Stomach smooth muscle (tissue), 2 donors: ENCODE results near the gene GTF2F2.
"Not testable (repeated sequence)": the region's sequence is repeated elsewhere in the genome, so short reads cannot be mapped to it uniquely, and the experiment has no call there.

ENCODE experiments used
- H3K27ac ChIP-seq: one replicate; pipeline ENCODE4 v1.7.0; 2013; ENCODE audit warnings: mild to moderate bottlenecking, low read length, inconsistent platforms
- H3K27me3 ChIP-seq, 2 donors: one replicate each; pipeline ENCODE4 v1.7.0; 2013; ENCODE audit warnings: low read length in 2 of 2; ENCODE audit not compliant: insufficient read depth in 2 of 2, control insufficient read depth in 1 of 2
- H3K36me3 ChIP-seq, 2 donors: one replicate each; pipeline ENCODE4 v1.7.0; 2013; ENCODE audit warnings: low read length in 2 of 2; ENCODE audit not compliant: control insufficient read depth in 2 of 2, insufficient read depth in 2 of 2
- H3K4me1 ChIP-seq: one replicate; pipeline ENCODE4 v1.7.0; 2013; ENCODE audit warnings: low read length; ENCODE audit not compliant: control insufficient read depth, insufficient read depth
- H3K4me3 ChIP-seq, 2 donors: one replicate each; pipeline ENCODE4 v1.7.0; 2013; ENCODE audit warnings: low read length in 2 of 2
- H3K9ac ChIP-seq, 2 donors: one replicate each; pipeline ENCODE4 v1.7.0; 2013; ENCODE audit warnings: low read length in 2 of 2, mild to moderate bottlenecking in 1 of 2
- H3K9me3 ChIP-seq, 2 donors: one replicate each; pipeline ENCODE4 v1.7.0; 2013; ENCODE audit warnings: low read length in 2 of 2; ENCODE audit not compliant: control insufficient read depth in 2 of 2
- donor health status: healthy.
- donor health status: Pancreatic carcinoma.

The GTF2F2 gene

DNA sequence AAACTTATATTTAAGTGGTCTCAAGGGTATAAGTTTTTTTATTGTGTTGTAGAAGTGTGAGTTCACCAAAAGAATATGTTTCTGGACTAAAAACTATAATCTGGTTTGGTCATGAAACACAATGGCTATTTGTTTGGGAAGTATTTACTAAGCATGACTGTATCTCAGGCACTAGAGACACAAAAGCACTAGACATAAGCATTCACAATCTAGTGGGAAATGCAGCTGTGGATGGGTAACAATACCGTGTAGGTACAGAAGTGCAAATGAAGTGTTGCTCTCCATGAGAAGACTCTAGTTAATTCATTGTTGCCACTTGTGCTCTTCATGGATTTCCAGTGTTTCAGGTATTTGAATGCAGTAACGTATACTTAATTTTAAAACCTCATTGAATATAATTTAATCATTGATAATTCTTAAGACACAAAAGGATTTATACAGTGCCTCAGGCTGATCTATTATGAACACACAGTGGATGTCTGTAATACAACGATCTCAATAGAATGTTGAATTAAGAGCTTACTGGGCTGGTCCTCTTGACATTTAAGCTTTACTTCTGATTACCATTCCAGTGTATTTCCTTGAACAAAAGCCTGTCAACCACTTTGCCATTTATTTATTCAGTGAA is 169.7 kb downstream of the GTF2F2 start:
- Histone ChIP-seq H3K9me3 (no peaks in the 10 kb centered on the region), H3K36me3 (peaks cover 4 to 8% of the 10 kb centered on the region in 2 donors), H3K4me3 (no peak overlapping the region), H3K27me3 (no peaks in the 10 kb centered on the region), H3K27ac (no peak overlapping the region), H3K9ac (no peak overlapping the region), H3K4me1 (no peaks in the 10 kb centered on the region)

GRCh38 chr13:45292176-45292575 is 171.9 kb downstream of the GTF2F2 start:
- Histone ChIP-seq H3K36me3 (peaks cover 0 to 4% of the 10 kb centered on the region in 2 donors), H3K9me3 (no peaks in the 10 kb centered on the region), H3K27ac (no peak overlapping the region), H3K27me3 (no peaks in the 10 kb centered on the region), H3K4me3 (no peak overlapping the region), H3K9ac (no peak overlapping the region), H3K4me1 (no peaks in the 10 kb centered on the region)

- Histone ChIP-seq H3K4me1 (no peaks in the 10 kb centered on the region), H3K9me3 (no peaks in the 10 kb centered on the region), H3K27ac (no peak overlapping the region), H3K36me3 (peaks cover 0 to 2% of the 10 kb centered on the region in 2 donors), H3K4me3 (no peak overlapping the region), H3K27me3 (no peaks in the 10 kb centered on the region), H3K9ac (no peak overlapping the region)
Measured at GRCh38 chr13:45295536-45295935, 175.2 kb downstream of the GTF2F2 start.

GRCh38 chr13:45296259-45296658 is 175.9 kb downstream of the GTF2F2 start:
- no peaks in the 10 kb centered on the region for H3K27me3 ChIP-seq
- H3K27ac ChIP-seq: no peak overlapping the region
- H3K36me3 ChIP-seq: no peaks in the 10 kb centered on the region
- H3K9me3 ChIP-seq: no peaks in the 10 kb centered on the region
- H3K4me3 ChIP-seq: no peak overlapping the region
- no peaks in the 10 kb centered on the region for H3K4me1 ChIP-seq
- no peak overlapping the region for H3K9ac ChIP-seq

- H3K4me3 ChIP-seq: no peak overlapping the region
- H3K27me3 ChIP-seq: peaks cover 0 to 3% of the 10 kb centered on the region in 2 donors
- no peaks in the 10 kb centered on the region for H3K4me1 ChIP-seq
- H3K36me3 ChIP-seq: no peaks in the 10 kb centered on the region
- H3K27ac ChIP-seq: no peak overlapping the region
- H3K9me3 ChIP-seq: no peaks in the 10 kb centered on the region
- H3K9ac ChIP-seq: no peak overlapping the region
Measured at GRCh38 chr13:45297456-45298205, 177.3 kb downstream of the GTF2F2 start.

- peaks cover 0 to 4% of the 10 kb centered on the region in 2 donors for H3K27me3 ChIP-seq
- H3K27ac ChIP-seq: no peak overlapping the region
- H3K4me1 ChIP-seq: no peaks in the 10 kb centered on the region
- no peak overlapping the region for H3K4me3 ChIP-seq
- no peak overlapping the region for H3K9ac ChIP-seq
- H3K9me3 ChIP-seq: no peaks in the 10 kb centered on the region
- no peaks in the 10 kb centered on the region for H3K36me3 ChIP-seq
Measured at GRCh38 chr13:45298206-45298505, 177.8 kb downstream of the GTF2F2 start.

GRCh38 chr13:45298550-45298949 is 178.2 kb downstream of the GTF2F2 start:
- not testable (repeated sequence) for H3K4me3 ChIP-seq, H3K27ac ChIP-seq, H3K36me3 ChIP-seq, H3K27me3 ChIP-seq, H3K4me1 ChIP-seq, H3K9ac ChIP-seq, H3K9me3 ChIP-seq

DNA sequence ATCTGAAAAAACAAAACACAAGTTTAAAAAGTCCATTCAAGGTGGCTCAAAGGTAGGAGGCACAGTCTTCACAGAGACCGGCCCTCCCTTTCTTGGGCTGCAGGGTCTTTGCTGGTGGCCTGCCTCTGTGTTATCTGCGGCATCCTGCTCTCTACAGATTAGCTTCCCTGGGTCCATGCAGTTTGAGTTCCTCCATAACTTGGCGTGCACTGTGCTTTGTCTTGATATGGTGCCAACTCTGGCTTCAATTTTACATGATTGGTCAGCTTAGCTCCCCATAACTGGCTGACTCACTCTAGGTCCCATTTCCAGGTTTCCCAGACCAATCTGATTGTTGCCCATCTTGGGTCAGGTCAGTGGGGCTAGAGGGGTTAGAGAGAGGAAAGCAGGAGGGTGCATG is 178.9 kb downstream of the GTF2F2 start:
- Histone ChIP-seq H3K4me3 (no peak overlapping the region), H3K27ac (no peak overlapping the region), H3K4me1 (no peaks in the 10 kb centered on the region), H3K36me3 (no peaks in the 10 kb centered on the region), H3K9ac (no peak overlapping the region), H3K27me3 (peaks cover 4 to 9% of the 10 kb centered on the region in 2 donors), H3K9me3 (no peaks in the 10 kb centered on the region)

- Histone ChIP-seq H3K9ac (no peak overlapping the region), H3K4me1 (no peaks in the 10 kb centered on the region), H3K36me3 (no peaks in the 10 kb centered on the region), H3K27ac (no peak overlapping the region), H3K9me3 (no peaks in the 10 kb centered on the region), H3K4me3 (no peak overlapping the region), H3K27me3 (peaks cover 9 to 14% of the 10 kb centered on the region in 2 donors)
Measured at GRCh38 chr13:45300190-45300985, 180.1 kb downstream of the GTF2F2 start.

- H3K36me3 ChIP-seq: no peaks in the 10 kb centered on the region
- H3K4me1 ChIP-seq: no peaks in the 10 kb centered on the region
- no peak overlapping the region for H3K27ac ChIP-seq
- no peak overlapping the region for H3K9ac ChIP-seq
- no peak overlapping the region for H3K4me3 ChIP-seq
- no peaks in the 10 kb centered on the region for H3K9me3 ChIP-seq
- peaks cover 9 to 14% of the 10 kb centered on the region in 2 donors for H3K27me3 ChIP-seq
Measured at GRCh38 chr13:45301263-45301662, 181.0 kb downstream of the GTF2F2 start.

GRCh38 chr13:45302507-45302906 is 182.2 kb downstream of the GTF2F2 start:
- peaks cover 9 to 22% of the 10 kb centered on the region in 2 donors for H3K27me3 ChIP-seq
- H3K4me1 ChIP-seq: no peaks in the 10 kb centered on the region
- no peak overlapping the region for H3K9ac ChIP-seq
- H3K9me3 ChIP-seq: no peaks in the 10 kb centered on the region
- no peak overlapping the region for H3K27ac ChIP-seq
- H3K4me3 ChIP-seq: no peak overlapping the region
- H3K36me3 ChIP-seq: no peaks in the 10 kb centered on the region
